ENCODE results near the gene B9D1. TPM values are rescaled to one million over a fixed set of nuclear protein-coding genes. Genes with fewer than 3 reads are reported as not detected.

B9D1 gene
- total RNA-seq, 1 donor from 2014 or later = 19.0 TPM

- no peak for DNase-seq (ENCODE audit: low read depth)
- Histone ChIP-seq H3K36me3 (ENCODE audit: control insufficient read depth, insufficient read depth, low read length) (no peaks in the 10 kb centered on the region), H3K4me3 (ENCODE audit: low read depth, low read length) (no peak overlapping the region), H3K27me3 (ENCODE audit: control insufficient read depth, insufficient read depth, low read length) (no peaks in the 10 kb centered on the region)
- no peak for TF ChIP-seq CTCF (IDR thresholded peaks at IDR 0.05; ENCODE audit: insufficient read depth, low read length, poor library complexity, severe bottlenecking)
Observed at GRCh38 chr17:19322129-19322505, 40.4 kb downstream of the B9D1 start.

GRCh38 chr17:19321481-19322128 is 40.9 kb downstream of the B9D1 start:
- H3K36me3 ChIP-seq (ENCODE audit: control insufficient read depth, insufficient read depth, low read length) = no peaks in the 10 kb centered on the region
- peak; percentile 5 for TF ChIP-seq CTCF (IDR thresholded peaks at IDR 0.05; ENCODE audit: insufficient read depth, low read length, poor library complexity, severe bottlenecking)
- no peak for DNase-seq (ENCODE audit: low read depth)

GRCh38 chr17:19320876-19321275 is 41.6 kb downstream of the B9D1 start:
- Histone ChIP-seq H3K4me3 (ENCODE audit: low read depth, low read length) (no peak overlapping the region), H3K27me3 (ENCODE audit: control insufficient read depth, insufficient read depth, low read length) (no peaks in the 10 kb centered on the region), H3K36me3 (ENCODE audit: control insufficient read depth, insufficient read depth, low read length) (no peaks in the 10 kb centered on the region)
- no peak for TF ChIP-seq CTCF (IDR thresholded peaks at IDR 0.05; ENCODE audit: insufficient read depth, low read length, poor library complexity, severe bottlenecking)
- DNase-seq (ENCODE audit: low read depth) = no peak

More at GRCh38 chr17:19321481-19322128, 40.9 kb downstream of the B9D1 start:
- Histone ChIP-seq H3K4me3 (ENCODE audit: low read depth, low read length) (no peak overlapping the region), H3K27me3 (ENCODE audit: control insufficient read depth, insufficient read depth, low read length) (no peaks in the 10 kb centered on the region)

GRCh38 chr17:19319771-19320505 is 42.6 kb downstream of the B9D1 start:
- Histone ChIP-seq H3K36me3 (ENCODE audit: control insufficient read depth, insufficient read depth, low read length) (no peaks in the 10 kb centered on the region), H3K4me3 (ENCODE audit: low read depth, low read length) (no peak overlapping the region), H3K27me3 (ENCODE audit: control insufficient read depth, insufficient read depth, low read length) (no peaks in the 10 kb centered on the region)
- TF ChIP-seq CTCF (IDR thresholded peaks at IDR 0.05; ENCODE audit: insufficient read depth, low read length, poor library complexity, severe bottlenecking) = no peak
- no peak for DNase-seq (ENCODE audit: low read depth)

- no peak for DNase-seq (ENCODE audit: low read depth)
- TF ChIP-seq CTCF (IDR thresholded peaks at IDR 0.05; ENCODE audit: insufficient read depth, low read length, poor library complexity, severe bottlenecking) = no peak
- H3K4me3 ChIP-seq (ENCODE audit: low read depth, low read length) = no peak overlapping the region
- no peaks in the 10 kb centered on the region for H3K36me3 ChIP-seq (ENCODE audit: control insufficient read depth, insufficient read depth, low read length)
- no peaks in the 10 kb centered on the region for H3K27me3 ChIP-seq (ENCODE audit: control insufficient read depth, insufficient read depth, low read length)
Observed at GRCh38 chr17:19318611-19319010, 43.9 kb downstream of the B9D1 start.

Data from kidney epithelial cell (primary cell).